Retina (tissue), 1 donor: ENCODE results near the gene WHRN.

Experiments used
- DNase-seq: peaks from one replicate; pipeline ENCODE4 v3.0.0-alpha.2; 2016

The WHRN gene

DNA sequence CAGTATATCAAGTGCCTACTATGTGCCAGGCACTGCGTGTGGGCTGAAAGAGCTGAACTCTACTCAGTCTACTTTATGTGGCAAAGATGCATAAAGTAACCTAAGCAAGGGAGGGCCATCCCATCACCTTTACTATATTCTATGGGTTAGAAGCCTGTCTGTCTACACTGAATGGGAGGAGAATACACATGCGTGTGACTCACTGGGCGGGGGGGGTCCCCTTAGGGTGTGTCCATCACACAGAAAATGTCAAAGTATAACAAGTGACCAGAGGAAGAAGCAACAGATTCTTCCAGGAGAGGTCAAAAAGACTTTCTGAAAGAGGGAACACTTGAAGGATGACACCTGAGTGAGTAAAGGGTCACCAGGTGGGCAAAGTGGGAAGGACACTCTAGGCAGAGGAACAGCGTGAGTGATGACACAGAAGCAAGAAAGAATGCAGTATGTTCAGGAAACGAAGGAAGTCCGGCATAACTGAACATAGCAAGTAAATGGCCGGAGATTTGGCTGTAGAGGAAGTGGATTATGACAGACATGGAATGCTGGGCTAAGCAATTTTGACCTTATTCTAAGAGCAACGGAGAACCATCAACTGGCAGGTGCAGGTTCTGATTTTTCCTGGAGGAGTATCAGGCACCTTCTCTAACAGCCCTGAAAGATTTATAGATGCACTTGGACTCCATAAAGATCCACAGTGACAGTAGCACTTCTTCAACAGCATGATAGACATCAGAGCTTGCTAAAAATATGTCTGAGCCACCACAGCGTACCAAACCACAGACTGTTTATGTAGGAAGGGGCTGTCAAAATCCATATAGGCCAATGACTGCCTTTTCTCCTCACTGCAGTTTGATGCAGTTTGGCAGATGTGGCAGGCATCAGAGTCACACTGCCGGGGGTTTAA, 8.0 kb upstream of the WHRN start:
- DNase-seq = no peak

DNA sequence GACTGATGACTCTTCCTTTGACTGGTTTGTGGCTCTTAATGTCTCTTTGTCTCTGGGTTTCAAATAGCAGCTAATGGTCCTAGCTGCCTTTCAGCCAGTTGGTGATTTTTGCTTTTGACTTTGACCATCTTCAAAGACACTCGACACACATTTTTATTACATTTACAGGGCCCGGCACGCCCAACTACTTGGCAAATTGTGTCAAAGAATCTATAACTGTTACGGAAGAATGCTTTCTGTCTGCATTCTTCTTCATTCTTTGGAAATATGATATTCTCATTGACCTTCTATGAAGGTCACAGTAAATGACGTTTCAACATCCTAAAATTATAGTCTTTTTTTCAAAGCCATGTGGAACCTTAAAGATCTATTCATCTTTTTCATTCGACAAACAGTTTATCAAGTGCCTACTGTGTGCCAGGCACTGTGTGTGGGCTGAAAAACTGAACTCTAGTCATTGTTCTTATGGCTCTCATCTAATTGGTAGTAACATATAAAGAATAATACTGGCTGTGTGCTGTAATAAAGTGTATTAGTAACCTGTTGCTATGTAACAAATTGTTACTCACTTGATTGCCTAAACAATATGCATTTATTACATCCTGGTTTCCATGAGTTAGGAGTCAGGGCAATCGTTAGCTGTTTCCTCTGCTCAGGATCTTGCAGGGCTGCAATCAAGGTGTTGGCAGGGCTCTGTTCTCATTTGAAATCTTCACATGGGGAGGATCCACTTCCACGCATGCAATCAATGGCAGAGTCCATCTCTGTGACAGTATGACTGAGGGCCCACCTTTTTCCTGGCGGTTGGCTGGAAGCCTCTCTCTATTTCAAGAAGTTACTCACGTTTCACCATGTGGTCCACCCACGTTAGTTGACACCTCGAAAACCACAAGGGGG, 7.0 kb upstream of the WHRN start:
- DNase-seq = no peak

DNA sequence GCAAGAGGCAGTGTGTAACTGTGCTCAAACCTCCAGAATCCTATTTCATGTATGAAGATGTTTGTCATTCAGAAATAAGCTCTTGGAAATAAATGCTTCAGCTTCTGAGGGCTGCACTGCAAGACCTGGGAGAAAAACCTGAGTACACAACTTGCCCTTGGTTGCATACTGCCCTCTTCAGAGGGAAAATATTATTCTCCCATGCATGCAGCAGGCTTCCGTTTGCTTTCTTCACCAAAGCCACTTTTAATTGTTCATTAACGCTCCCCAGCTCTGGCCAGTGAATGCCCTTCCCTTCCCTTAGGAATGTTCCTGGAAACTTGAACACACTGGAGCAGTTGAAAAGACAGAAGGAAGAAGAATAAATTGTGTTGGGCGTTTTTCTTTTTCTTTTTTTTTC, 2.5 kb upstream of the WHRN start:
- no peak for DNase-seq

DNA sequence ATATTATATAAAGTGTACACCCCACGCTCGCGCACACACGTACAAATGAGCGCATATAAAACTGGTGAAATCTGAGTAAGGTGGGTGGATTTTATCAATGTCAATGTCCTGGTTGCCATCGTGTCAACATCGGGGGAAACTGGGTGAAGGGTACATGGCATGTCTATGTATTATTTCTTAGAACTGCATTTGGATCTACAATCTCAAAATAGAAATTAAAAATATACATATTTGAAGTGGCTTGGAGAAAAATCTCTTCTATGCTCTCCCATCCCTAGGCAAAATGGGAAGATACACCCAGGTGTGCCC, 763 bp upstream of the WHRN start:
- no peak for DNase-seq

DNA sequence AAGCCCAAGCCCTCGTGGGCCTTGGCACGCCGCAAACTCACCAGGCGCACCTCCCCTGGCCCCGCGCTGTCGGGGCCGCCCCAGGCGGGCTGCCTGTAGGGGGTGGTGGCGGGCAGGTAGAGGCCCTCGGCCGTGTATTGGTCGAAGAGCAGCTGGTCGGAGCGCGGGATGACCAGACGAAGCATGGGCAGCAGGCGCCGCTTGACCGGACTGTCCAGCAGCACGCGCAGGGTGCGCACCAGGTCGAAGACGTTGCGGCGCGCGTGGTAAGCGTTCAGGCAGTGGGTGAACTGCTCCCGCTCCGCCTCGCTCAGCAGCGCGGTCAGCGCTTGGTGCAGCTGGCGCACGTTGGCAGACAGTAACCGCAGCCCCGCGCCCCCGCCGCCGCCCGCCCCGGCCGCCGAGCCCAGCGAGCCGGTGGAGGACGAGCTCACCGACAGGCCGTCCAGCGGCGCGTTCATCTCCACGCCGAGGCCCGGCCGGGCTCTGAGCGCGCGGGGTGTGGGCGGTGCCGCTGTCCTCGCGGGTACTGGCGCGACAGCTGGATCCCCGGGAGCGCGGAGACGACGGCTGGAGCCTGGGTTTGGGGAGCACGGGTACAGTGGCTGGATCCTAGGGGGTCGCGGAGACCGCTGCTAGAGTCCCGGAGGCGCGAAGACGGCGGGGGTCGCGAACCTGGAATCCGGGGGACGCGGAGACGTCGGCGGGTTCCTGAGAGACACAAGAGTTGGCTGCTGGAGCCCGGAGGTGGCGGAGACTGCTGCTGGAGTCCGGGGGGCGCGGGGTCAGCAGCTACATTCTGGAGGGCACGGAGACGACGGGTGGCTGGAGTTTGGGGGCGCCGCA, 709 bp downstream of the WHRN start:
- peak; percentile 83 for DNase-seq

DNA sequence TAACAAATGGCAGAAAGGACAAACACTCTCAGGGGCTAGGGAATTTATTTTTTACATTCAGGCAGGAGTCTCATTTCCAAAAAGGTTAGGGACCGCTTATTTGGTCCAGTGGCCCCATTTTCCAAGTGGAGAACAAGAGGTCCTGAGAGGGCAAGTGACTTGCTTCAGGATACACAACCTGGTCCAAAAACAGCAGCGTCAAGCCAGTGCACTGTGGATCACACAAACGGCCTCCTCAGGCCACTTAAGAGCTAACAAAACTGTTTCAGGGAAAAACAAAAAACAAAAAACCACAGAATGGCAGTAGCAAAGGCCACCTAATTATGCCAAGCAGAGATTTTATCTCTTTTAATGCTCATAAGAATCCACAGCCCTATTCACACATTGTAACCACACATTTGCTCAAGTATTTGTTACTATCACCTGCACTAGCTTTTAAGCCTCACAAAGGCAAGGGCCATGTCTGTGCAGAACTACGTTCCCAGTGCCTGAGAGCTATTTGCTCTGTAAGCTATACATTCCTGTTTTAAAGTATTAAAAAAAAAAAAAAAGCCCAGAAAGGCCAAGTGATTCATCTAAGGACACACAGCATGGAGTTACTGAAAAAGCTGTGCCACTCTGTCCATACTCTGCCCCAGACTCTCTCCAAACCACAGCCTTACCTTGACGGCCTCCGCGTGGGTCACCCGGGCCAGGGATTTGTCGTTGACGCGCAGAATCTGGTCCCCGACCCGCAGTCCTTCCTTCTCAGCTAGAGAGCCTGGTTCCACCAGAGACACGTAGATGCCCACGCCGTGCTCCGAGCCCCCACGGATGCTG, 1.5 kb downstream of the WHRN start:
- no peak for DNase-seq

DNA sequence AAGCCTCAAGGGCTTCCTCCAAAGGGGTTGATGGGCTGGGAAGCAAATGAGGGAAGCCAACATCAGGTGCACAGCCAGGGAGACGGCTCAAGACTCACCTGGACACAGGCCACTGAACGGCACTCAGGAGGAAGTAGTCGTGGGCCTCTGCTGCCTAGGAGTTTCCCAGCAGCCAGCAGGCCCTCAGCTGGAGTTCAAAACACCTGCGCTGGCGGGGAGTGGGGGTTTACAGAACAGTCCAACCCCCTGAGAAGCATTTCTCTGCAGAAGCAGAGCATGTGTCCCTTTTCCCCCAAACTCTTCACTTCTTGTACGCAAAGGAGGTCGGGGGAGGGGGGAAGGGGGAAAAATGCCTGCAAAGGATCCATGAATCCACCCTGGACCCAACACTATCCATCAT, 2.3 kb downstream of the WHRN start:
- no peak for DNase-seq

DNA sequence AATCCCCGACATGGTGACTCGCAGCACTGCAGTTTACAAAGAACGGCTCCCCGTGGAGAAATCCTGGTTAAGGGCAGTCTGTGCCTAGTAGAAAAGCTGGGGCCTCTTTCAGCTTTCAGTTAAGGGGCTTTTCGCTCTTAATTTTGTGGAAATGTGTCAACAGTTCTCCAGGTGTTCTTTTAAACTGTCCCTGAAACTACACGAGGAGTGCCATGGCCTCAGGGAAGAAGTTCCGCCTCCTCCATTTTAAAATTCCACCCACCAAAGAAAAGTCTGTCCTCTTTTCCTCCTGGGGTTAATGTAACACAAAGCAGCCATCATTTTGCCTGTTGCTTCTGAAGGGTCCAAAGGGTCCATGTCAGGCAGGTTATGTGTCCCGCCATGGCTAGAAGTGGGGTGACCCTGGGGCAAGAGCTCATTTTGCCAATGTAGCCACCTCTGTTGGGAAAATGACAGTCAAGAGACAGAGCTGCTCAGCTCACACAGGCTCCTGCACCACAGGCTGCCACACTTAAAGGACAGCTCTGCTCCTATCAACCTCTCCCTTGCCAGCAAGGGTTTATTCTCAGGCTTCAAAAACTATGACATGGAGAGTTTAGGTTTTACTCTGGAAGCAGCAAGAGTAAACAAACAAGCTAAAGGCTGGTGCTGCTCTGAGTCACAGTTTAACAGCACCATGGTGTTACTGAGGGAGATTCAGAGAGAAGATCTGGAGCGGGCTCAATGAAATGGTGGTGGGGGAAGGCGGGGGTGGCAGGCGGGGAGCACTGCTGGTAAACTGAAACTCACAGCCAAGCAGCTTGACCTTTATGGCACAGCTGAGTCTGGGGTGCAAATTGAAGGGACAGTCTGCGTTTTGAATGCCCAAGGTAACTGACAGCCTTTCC, 3.2 kb downstream of the WHRN start:
- DNase-seq = peak; percentile 80

DNA sequence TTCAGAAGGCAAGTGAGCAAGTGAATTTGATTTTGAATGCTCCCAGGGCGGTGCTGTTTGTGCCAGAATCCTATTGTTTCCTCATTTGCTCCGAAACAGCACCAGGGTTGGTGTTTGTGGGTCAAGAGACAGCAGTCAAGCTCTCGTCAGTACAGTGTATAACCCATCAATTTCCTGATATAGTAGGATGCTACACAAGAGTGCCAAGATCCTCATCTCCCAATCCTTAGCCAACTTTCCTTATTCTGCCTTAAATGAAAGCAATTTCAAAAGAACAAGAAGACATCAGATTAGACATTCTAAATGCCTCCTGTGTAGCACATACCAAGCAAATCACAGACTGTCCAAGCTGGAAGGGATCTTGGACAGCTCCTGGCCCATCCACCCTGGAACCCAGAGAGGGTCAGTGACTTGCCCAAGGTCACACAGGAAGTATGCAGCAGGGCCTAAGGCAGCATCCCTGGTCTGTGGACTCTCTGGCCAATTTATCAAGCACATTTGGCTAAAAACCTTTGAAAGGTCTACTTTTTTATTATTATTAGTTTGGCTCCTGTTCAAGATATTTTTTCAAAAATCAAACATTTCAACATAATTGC, 4.5 kb downstream of the WHRN start:
- no peak for DNase-seq

DNA sequence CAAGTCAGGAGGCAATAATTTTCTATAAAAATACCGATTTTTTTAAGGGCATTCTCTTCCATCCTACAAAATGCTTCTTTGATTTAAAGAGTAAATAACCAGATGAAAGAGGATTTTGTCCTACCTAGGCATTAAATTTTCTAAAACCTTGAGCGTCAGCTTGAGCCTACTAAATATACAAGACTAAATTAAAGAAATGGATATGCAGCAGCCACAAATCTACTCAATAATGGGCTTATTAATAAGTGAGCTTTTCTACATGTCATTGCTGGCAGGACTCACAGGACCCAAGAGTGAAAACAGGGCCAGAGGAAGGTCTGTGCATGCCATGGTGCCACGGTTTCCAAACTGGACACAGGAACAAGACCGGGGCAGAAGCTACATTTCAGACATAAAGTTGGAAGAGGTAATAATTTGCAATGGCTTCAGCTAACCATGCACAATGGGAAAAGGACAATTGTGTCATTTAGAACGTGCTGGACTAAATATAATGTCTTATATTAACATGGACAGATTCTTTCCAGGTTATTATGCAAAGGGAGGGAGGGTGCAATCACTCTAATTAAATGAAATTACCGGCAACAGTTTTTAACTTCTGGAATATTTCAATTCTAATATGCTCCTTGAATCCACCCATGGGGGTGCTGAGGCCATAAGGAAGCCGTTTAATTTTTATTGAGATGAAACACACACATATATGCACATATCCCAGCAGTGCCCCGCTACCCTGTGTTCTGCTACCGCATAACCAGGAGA, 5.2 kb downstream of the WHRN start:
- no peak for DNase-seq

DNA sequence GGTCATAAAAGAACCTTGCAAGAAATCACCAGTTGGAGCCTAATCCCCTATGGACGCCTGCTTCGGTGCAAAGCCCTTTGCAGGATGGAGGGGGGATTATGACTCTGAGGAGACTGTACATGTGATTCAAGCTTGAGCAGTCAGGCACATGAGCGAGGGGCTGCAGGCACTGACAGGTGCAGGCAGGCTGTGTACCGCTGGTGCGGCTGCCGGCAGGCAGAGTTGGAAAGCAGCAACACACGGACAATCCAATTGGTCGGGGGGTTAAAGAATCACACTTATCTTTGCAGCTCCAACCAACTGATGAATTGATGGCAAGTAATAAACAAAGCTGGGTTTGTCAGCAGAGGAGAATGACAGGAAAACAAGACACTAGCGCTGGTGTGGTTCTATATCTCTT, 5.7 kb downstream of the WHRN start:
- peak; percentile 77 for DNase-seq

DNA sequence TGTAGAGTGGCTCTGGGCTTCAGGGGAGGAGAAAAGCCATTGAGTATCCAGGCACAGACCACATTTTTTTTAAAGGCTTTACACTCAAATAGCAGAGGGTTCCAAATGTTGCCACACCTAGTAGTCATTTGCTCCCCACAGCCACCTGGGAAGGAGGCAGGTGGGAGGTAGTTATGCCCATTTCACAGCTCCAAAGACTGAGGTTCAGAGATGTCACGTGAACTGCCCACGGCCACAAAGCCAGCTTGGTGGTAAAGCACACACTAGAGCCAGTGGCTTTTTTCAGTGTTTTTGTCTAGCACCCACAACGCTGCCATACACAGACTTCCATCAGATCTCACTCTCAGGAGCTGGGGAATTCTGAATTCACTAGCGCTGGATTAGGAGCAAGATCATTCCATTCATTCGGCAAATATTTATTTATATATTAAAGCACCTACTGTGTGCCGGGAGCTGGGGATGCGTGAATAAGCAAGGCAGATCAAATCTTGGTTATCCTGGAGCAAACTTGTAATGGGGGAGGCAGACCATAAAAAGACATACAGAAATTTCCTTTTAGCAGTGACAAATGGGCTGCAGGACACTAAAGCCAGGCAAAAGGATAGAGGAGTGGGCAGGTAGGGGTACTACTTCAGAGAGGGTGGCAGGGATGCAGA, 7.4 kb downstream of the WHRN start:
- no peak for DNase-seq

DNA sequence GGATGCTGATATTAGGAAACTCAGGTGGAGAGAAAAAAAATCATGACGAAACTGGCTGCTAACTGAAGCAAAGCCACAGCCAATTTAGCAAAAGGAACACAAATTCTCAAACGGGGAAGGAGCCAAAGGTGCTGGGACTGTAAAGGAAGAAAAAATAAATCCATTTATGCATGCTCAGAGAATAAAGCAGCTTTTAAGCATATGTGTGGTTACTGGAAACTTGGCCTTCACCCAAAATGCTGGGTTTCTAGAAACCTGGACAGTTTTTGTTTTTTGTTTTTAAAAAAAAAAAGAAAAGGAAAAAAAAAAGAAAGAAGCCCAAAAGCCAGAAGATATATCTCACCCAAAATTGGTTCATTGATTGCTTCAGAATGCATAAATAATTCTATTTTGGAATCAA, 8.0 kb downstream of the WHRN start:
- no peak for DNase-seq

DNA sequence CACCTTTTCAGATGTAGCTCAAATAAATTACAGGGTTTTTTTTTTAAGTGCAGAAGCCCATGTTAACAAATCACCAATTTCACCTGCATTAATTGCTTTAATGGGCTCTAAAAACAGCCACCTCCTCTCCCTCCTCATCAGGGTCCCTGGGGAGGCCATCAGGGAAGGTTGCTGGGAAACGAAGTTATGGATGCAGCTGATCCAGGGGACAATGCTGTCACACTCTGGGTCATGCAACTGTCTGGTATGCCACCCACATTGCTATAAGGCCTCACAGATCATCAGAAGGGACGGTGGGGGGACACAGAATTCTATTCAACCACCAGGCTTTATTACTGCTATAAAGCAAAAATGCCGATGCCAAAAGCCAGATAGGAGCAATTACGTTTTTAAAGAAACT, 9.3 kb downstream of the WHRN start:
- DNase-seq = peak; percentile 54

DNA sequence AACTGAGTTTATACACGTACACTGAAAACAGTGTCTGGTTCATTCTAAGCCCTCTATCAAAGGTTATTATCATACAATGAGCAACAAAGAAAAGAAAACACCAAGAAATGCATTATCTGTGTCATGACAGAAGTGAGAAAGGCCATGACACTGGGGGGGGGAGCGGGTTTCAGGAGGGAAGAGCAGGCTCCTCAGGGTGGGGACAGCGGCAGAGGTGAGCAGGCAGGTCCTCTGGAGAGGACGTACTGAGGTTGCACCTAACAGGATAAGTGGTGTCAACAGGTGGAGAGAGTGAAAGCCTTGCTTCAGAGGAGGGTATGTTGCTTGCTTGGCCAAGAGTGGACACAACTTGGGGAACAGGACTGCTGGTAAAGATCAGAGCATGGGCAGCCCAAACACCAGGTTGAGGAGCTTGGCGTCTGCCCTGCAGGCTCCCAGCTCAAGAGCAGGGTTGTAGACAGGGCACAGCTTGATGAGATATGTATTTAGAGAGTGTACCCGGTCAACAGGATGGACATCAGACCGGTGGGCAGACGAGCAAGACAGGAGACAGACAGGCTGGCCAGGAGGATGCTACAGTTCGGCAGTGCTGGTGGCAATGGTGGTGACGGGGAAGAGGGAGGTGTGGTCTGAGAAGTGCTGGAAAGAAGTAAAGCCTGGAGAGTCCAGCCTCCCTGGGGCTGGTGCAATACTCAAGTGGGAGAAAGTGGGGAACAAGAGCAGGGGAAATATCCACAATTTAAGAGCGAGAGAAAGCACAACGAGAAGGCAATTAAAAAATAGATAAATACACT, 10.3 kb downstream of the WHRN start:
- peak; percentile 46 for DNase-seq

DNA sequence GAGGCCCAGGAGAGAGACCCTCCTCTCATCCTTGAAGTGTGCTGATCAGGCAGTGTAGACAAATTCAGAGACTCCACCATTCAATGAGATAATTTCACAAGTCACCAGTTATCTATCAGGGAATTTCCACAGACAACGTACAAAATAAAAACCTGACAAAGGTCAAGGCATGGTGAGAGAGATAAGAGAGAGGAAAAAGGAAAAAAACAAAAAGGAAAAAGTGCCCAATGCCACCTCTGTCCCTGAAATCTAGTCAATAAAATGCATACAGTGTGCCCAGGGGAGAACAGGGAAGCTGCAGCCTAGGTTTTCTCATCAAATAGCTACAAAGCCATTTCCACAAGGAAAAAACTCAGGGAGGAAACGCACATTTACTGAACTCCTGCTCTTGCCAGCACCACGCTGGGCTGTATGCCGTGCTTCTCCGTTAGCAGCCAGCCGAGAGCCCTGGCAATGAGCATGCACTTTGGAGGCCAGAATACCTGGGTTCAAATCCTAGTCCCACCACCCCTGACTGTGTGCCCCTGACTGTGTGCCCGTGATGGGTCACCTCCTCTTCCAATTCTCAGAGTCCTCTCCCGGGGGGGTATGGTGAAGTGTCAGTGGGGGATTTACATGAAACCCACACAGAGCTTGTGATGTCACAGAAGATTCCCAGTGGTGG, 11.6 kb downstream of the WHRN start:
- no peak for DNase-seq

DNA sequence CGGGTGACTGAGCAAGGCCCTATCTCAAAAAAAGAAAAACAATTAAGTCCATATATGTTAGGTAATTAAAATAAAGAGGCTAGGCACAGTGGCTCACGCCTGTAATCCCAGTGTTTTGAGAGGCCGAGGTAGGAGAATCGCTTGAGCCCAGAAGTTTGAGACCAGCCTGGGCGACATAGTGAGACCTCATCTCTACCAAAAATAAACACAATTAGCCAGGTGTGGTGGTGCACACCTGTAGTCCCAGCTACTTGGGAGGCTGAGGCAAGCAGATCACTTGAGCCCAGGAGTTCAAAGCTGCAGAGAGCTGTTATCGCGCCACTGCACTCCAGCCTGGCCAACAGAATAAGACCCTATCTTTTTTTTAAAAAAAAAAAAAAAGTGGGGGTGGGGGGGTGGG, 12.3 kb downstream of the WHRN start:
- no peak for DNase-seq

DNA sequence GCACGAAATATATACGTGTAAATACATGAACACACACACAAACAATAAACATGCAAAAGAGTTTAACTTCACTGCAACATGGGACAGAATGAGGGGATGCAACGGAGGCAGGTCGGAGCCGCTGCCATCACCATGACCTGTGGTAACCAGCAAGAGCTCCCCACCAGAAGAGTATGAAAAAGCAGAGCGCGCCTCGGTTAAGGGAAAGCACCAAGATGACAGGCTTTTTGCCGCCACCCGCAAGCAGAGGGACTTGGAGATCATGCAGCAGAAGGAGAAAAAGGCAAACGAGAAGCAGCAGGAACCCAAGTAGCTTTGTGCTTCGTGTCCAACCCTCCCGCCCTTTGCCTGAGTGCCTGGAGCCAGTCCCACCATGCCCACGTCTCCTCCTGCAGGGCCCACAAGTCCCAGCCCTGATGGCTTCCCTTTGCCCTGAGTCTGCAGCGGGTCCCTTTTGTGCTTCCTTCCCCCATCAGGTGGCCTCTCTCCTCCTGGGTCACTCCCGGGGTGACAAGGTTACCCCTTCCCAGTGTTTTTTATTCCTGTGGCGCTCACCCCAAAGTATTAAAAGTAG, 13.8 kb downstream of the WHRN start:
- no peak for DNase-seq
